ENCODE data around the gene DCT.

DNA sequence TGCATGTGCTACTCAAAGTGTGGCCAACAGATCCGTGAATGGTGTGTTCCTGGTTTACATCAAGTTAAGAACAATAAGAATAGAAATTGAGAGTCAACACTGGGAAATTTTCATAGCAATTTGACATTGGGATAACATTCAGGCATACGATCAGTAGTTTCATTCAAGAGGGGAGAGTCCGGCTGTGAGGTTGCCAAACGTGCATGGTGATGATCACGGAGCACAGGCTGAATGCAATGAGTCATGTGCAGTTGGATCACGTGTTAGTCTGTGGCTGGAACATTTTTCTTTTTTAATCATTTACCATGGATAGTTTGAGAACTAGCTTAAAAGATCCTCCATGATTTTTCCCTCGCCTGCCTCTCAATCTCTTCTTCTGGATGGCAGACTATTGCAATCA lies 2.5 kb upstream of the DCT start:
- TF ChIP-seq CTCF (conservative IDR thresholded peaks at IDR 0.05) = no peak
- no peak for TF ChIP-seq EZH2 (IDR thresholded peaks at IDR 0.05; ENCODE audit: low read depth)
